HG03066 (cell line): Measurements from ENCODE around the gene CPPED1.

Experiments
- ATAC-seq: cut with Tn5 transposase; IDR thresholded peaks from one replicate; pipeline ENCODE4 v1.9.1; 2021; ENCODE audit warnings: low read depth; ENCODE audit not compliant: unreplicated experiment

Gene CPPED1

GRCh38 chr16:12742741-12743140 is 60.9 kb downstream of the CPPED1 start:
- ATAC-seq = no peak

GRCh38 chr16:12740986-12741610 is 62.6 kb downstream of the CPPED1 start:
- no peak for ATAC-seq

GRCh38 chr16:12739738-12740137 is 63.9 kb downstream of the CPPED1 start:
- no peak for ATAC-seq

GRCh38 chr16:12737563-12737962 is 66.1 kb downstream of the CPPED1 start:
- no peak for ATAC-seq

GRCh38 chr16:12735805-12736204 is 67.9 kb downstream of the CPPED1 start:
- no peak for ATAC-seq

GRCh38 chr16:12732600-12732999 is 71.1 kb downstream of the CPPED1 start:
- no peak for ATAC-seq

- no peak for ATAC-seq
These were observed 74.2 kb downstream of the CPPED1 start for GRCh38 chr16:12729448-12729847.

GRCh38 chr16:12728469-12728868 is 75.2 kb downstream of the CPPED1 start:
- ATAC-seq = no peak

GRCh38 chr16:12724226-12724625 is 79.5 kb downstream of the CPPED1 start:
- ATAC-seq = no peak

- ATAC-seq = no peak
These were observed 80.0 kb downstream of the CPPED1 start for GRCh38 chr16:12723681-12724080.

GRCh38 chr16:12721841-12722421 is 81.8 kb downstream of the CPPED1 start:
- no peak for ATAC-seq

- no peak for ATAC-seq
These were observed 83.7 kb downstream of the CPPED1 start for GRCh38 chr16:12719972-12720371.

- no peak for ATAC-seq
These were observed 87.0 kb downstream of the CPPED1 start for GRCh38 chr16:12716658-12717057.

- no peak for ATAC-seq
These were observed 93.9 kb downstream of the CPPED1 start for GRCh38 chr16:12709807-12710206.

- no peak for ATAC-seq
These were observed 95.4 kb downstream of the CPPED1 start for GRCh38 chr16:12708266-12708665.

- ATAC-seq = no peak
These were observed 97.1 kb downstream of the CPPED1 start for GRCh38 chr16:12706628-12707027.

GRCh38 chr16:12704492-12705111 is 99.1 kb downstream of the CPPED1 start:
- no peak for ATAC-seq

GRCh38 chr16:12703935-12704334 is 99.8 kb downstream of the CPPED1 start:
- no peak for ATAC-seq

GRCh38 chr16:12700161-12700560 is 103.5 kb downstream of the CPPED1 start:
- no peak for ATAC-seq

- no peak for ATAC-seq
These were observed 104.5 kb downstream of the CPPED1 start for GRCh38 chr16:12699161-12699560.

- ATAC-seq = no peak
These were observed 106.2 kb downstream of the CPPED1 start for GRCh38 chr16:12697437-12697836.

GRCh38 chr16:12695454-12695853 is 108.2 kb downstream of the CPPED1 start:
- no peak for ATAC-seq
